GM21360 (cell line): ENCODE measurements around the gene CIT.

Source experiments
- ATAC-seq: cut with Tn5 transposase; IDR thresholded peaks from one replicate; pipeline ENCODE4 v1.9.1; 2021; ENCODE audit warnings: mild to moderate bottlenecking, moderate library complexity; ENCODE audit not compliant: unreplicated experiment

CIT gene

DNA sequence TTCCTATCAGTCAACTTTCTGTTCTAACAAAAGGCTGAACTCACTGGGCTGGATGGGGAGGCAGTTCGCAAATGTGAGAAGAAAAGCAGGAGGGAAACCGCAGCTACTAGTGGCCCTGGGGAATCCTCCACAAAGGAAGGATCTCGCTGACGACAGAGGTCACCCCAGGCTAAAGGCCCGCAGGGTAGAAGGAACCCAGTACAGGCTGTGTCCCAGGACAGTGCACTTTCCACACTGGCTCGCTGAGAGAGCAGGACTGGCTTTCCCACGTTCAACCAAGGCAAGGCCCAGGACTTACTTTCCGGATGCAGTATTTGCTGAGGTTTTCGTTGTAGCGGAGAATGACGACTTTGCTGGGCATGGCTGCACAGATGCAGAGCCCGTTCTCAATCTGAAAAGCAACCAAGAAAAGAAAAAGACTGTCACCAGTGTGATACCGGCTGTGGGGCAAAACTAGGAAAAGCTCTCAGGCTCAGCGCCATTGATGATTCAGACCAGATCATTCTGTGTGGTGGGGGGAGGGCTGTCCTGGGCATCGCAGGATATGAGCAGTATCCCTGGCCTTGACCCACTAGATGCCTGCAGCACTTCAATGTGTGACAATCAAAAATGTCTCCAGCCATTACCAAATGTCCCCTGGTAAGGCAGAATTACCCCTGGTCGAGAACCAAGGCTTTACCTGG is 172.9 kb downstream of the CIT start:
- no peak for ATAC-seq

GRCh38 chr12:119700078-119700477 is 177.0 kb downstream of the CIT start:
- ATAC-seq, result no peak

DNA sequence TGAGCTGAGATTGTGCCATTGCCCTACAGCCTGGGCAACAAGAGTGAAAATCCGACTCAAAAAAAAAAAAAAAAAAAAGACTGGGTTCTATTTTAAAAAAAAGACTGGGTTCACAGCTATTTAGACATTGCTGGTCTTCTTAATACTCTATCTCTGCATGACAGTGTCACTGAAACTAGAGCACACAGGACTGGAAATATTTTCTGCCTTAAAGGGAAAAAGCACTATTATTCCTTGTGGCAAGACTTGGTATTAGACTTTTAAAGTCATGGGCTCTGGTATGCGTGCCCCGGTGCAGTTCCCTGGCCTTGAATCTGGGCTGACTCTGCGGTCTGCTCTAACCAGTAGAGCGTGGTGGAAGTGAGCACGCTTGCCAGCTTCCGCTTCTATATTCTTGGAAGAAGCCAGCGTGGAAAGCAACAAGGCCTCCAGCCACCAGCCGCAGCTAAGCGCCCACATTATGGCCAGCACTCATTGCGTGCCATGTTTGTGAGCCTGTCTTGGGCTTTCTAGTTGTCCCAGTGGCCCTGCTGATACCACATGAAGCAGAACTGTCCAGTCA is 177.8 kb downstream of the CIT start:
- ATAC-seq, result no peak

GRCh38 chr12:119696943-119697342 is 180.2 kb downstream of the CIT start:
- ATAC-seq, result no peak

DNA sequence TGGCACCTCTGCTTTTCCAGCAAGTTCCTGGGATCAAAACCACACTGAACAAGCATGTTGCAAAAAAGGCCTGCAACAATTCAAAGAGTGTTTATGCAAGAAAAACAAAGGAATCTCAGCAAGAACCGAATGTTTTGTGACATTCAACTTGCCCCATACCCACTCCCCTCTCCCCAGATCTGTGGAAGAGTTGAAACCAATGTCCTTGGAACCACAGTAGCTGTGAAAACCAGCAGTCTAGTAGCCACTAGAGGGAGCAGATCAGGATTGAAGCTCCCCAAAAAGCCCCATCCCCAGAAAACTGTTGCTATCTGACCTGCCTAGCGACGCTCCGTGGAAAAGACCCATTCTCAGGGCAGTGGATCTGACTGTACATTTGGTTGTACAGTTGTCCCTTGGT is 182.1 kb downstream of the CIT start:
- ATAC-seq, result no peak

DNA sequence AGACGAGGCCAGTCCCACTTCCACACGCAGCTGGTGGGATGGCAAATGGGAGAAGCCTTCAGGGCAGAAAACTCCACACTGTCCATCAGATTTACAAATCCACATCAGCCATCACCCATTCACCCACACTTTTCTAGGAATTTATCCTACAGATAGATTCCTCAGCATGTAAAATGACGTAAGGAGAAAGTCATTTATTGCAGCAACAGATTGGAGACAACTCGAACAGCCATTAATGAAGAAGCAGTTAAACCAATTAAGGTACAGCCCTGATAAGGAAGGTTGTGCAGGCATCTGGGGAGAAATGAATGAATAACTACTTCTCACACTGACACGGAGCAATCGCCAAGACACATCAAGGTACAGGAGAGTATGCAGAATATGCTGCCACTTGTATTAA is 183.0 kb downstream of the CIT start:
- no peak for ATAC-seq

DNA sequence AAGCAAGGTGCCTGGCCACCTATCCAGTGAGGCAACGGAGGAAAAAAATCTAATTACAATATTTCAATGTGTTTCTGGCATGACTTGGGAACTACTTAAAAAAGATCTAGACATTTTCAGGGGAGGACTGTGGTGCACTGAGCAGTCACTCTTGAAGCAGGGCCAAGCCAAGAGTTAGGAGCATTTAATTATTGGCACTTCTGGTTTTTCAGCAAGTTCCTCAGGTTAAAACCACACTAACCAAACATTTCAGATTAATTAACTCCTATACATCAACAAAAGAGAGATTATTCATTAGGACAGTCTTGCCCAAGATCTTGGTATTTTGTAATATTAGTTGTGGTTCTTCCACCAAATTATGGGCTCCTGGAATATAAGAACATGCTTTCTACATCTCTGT is 183.6 kb downstream of the CIT start:
- ATAC-seq, result no peak

- ATAC-seq, result no peak
Observed at GRCh38 chr12:119692997-119693396, 184.1 kb downstream of the CIT start.

- ATAC-seq, result no peak
Observed at GRCh38 chr12:119692410-119692809, 184.7 kb downstream of the CIT start.

DNA sequence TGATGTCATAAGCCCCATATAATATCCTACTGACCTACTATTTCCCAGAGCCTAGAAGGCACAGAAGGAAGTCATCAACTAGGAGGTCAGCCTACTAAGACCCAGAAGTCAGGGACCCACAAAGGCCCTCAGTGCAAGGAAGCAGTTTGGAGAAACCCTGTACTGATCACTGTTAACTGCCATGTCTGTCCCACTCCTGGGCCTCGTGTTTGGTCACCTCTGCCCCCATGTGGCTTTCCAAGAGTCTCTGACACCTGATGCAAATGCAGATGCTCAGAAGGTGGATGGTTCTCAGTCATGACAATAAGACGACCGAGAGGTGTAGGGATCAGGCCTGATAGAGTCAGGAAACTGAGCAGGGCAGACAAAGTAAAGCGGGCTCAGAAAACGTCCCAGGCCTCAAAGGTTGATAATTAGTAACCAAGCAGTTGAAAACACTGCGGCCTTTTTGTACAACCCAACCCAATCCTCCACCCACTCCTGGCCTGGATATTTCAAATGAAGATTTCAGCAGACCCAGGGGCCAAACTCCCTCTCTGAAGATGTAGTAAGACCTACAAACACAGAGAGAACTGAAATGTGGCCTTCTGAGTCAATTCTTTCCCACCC is 185.8 kb downstream of the CIT start:
- no peak for ATAC-seq

DNA sequence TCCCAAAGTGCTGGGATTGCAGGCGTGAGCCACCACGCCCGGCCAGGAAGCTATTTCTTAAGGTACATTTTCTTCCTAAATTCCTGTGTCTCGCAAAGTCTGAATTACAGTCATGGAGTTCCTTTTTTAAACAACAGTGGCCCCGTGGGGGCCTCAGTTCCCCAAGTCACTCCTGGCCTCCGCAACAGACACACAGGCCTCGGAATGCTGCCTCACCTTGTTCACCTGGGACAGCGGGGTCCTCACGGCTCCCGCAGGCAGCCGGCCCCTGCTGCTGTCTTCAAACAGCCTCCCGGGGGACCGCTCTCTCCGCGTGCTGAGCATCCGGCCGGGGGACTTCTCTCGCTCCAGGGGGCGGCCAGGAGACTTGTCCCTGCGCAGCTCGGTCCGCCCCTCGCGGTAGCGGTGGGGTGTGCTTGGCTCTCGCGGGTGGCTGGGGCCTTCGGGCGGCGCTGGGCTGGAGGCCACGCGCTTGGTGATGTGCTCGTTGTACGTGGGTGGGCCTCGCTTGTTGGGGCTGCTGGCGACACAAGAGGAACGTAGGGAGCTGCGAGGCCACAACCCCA is 187.1 kb downstream of the CIT start:
- no peak for ATAC-seq

- no peak for ATAC-seq
Observed at GRCh38 chr12:119687879-119688278, 189.2 kb downstream of the CIT start.

DNA sequence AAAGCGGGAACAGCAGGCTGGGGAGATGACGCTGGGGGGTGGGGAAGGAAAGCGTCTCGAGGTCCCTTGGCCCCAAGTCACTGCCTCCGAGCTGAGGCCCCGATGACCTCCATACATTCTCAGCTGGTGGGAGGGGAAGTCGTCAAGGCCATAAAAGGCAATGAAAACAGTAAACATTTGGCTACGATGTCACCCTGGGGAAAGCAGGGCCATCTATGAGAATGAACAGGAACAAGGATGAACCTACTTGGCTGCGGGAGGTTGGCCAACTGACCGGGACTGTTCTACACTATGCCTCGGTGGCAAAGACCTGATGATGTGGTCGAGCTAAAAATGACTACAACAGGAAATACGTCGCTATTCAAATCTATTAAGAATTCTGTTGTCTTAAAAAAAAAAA is 189.7 kb downstream of the CIT start:
- no peak for ATAC-seq

DNA sequence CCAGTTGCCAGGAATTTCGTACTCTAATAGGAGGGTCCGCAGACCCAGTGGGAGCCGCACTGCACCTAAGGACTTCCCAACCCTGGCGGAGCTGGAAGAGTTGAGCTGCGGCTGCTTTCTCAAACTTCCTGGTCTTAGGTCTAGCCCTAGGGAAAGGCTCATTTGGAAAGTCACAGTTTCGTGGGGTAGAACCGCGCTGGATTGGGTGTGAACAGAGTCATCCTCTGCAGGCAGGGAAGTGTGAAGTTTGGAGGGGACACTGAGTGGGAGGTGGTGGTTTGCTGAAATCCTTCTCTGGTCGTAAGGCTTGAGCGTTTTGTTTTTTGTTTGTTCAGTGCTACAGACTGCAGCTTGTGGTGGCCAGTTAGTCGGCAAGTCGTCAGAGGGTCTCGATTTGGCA is 190.3 kb downstream of the CIT start:
- no peak for ATAC-seq

DNA sequence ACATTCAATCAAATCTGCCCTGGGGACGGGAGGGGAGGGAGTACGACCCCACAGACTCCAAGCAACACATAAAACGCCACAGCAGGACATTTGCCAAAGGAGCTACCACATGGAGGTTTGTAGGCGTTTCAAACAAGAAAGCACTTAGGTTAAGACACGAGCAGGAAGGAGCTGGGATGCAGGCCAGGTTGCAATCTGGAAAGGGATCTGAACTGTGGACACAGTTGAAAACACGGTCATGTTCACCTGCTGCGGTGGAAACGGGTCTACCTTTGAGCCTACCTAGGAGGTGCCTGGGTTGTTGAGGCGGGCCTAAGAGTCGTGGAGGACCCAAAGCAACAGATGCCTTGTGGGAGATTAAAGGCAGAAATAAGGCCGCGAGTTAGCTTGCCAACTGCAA is 190.8 kb downstream of the CIT start:
- no peak for ATAC-seq

DNA sequence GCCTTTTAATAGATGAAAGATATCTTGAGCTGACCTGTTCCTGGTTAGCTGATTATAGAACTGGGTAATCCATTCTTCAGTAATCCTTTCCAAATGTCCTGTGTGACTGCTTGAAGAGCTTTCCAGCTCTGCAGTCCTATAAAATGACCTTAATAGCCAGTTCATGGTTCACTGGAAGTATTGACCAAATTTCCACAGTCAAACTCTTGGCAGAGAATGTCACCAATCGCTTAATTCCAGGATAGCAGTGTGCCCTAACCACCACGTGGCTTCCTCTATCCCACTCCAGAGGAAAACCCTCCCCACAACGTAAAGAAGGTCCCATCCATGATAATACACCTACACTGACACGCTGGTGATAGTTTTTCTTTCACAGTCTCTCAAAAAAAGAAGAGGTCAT is 191.7 kb downstream of the CIT start:
- ATAC-seq, result no peak

DNA sequence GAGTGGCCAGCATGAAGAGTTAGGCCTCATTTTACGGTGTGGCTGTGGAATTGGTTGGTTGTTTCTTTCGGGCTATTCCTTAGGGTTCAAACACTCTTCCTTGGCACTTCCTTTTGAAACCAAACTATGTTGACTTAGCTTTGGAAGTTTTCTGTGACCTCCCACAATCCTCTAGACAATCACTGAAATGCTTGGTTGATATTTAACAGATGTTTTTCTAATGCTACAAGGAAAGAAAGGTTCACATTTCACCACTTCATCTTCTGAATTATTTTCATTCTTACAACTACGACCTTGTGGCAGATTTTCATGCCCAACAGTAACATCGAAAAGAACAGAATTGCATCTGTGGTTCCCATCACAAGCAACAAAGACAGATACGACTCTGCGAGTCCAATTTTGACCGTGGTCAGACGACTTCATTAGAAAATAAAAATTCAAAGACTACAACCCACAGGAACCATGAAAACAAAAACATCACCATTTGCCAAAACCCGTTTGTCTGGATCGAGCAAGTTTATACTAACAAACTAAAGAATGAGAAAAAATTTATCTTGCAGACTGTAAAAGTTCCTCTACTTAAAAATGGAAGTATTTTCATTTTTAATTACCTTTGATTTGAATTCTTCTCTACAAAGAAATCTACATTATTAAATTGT is 192.3 kb downstream of the CIT start:
- ATAC-seq, result no peak

- ATAC-seq, result no peak
Observed at GRCh38 chr12:119683816-119684215, 193.3 kb downstream of the CIT start.

GRCh38 chr12:119683413-119683812 is 193.7 kb downstream of the CIT start:
- no peak for ATAC-seq

DNA sequence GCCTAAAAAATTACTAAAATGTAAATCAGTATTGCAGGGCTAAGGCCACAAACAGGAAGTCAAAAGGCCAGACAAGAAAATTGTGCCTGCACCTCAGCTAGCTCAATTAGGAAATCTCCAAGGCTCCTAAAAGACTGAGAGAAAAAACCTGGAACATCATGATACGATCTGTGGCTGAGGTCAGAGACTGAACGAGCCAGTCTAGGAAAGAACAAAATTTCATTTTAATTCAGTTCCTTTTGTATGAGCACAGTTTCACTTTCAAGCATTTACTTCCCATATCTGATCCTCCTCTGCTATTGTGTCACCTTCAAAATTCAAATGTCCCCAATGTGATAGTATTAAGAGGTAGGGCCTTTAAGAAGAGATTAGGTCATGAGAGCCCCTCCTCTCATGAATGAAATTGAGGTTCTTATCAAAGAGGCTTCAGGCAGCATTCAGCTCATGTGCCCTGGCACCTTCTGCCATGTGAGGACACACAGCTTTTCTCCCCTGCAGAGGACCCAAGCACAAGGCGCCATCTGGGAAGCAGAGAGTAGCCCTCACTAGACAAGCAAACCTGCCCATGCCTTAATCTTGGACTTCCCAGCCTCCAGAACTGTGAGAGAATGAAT is 194.4 kb downstream of the CIT start:
- no peak for ATAC-seq
